H7 (cell line): Measurements from ENCODE around the gene TEDC2. TPM values are rescaled to one million over a fixed set of nuclear protein-coding genes. Genes with fewer than 3 reads are reported as not detected.

Experiments used
- DNase-seq: peaks from one replicate; pipeline ENCODE4 v3.0.0; 2012
- H3K27me3 ChIP-seq: 2 replicates; pipeline ENCODE4 v1.6.0; 2011; ENCODE audit warnings: mild to moderate bottlenecking, low read length; ENCODE audit not compliant: control insufficient read depth, insufficient read depth
- H3K36me3 ChIP-seq: replicated peaks from 2 replicates; pipeline ENCODE4 v1.5.1; 2011; ENCODE audit warnings: low read length; ENCODE audit not compliant: control insufficient read depth, insufficient read depth
- H3K4me3 ChIP-seq: 2 replicates; pipeline ENCODE4 v1.5.1; 2011; ENCODE audit warnings: low read depth, mild to moderate bottlenecking, control low read depth, low read length, moderate library complexity; ENCODE audit not compliant: insufficient read depth
- total RNA-seq: library from RNA; depleted of rRNA; stranded (reverse); fragments of >200 nt; shearing (Covaris generic); gene quantifications from 2 replicates; pipeline ENCODE4 v1.2.3, GENCODE V29; 2014

Gene TEDC2
- total RNA-seq, 1 experiment from 2014 or later, result 90.7 TPM

- no peak for DNase-seq
- Histone ChIP-seq H3K27me3 (no peaks in the 10 kb centered on the region), H3K4me3 (no peak overlapping the region), H3K36me3 (peaks cover 2% of the 10 kb centered on the region)
These were observed 38.0 kb downstream of the TEDC2 start for GRCh38 chr16:2497695-2498484.

- Histone ChIP-seq H3K4me3 (no peak overlapping the region), H3K36me3 (peaks cover 2% of the 10 kb centered on the region), H3K27me3 (no peaks in the 10 kb centered on the region)
- DNase-seq, result no peak
These were observed 38.8 kb downstream of the TEDC2 start for GRCh38 chr16:2498531-2499253.

DNA sequence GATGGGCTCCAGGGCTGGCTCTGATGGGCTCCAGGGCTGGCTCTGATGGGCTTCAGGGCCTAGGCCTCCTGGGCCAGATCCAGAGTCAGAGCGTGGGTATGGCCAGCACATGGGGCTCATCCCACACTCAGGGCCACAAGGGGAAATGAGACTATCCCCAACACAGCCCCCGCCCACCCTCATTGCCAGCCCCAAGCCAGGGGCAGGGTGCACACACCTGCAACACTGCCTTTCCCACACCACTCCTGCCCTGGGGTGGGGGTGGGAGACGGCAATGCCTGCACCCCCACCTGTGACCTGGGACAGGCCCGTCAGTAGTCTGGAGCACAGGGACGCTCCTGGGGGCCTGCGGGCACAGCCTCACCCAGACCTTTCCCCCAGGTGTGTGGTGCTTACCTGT is 39.5 kb downstream of the TEDC2 start:
- peaks cover 2% of the 10 kb centered on the region for H3K36me3 ChIP-seq
- H3K4me3 ChIP-seq, result no peak overlapping the region
- DNase-seq, result no peak
- H3K27me3 ChIP-seq, result no peaks in the 10 kb centered on the region

GRCh38 chr16:2499890-2500429 is 40.1 kb downstream of the TEDC2 start:
- DNase-seq, result no peak
- Histone ChIP-seq H3K4me3 (no peak overlapping the region), H3K27me3 (no peaks in the 10 kb centered on the region), H3K36me3 (peaks cover 2% of the 10 kb centered on the region)

DNA sequence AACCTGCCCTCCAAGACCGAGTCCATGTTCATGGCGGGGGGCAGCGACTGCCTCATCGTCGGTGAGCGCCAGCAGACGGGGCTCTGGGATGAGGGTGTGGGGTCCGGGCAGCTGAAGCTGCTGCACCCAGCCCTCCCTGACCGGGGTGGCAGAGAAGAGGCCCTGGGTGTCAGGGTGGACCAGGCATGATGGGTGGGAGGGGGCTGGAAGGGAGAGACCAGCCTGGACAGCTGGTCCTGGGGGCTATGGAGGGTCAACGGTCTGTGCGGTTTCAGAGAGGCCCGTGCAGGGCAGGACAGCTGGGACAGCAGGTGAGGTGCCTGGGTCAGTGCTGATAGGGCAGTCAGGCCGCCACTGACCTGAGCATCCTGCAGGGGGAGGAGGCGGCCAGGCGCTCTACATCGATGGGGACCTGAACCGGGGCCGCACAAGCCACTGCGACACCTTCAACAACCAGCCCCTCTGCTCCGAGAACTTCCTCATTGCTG is 40.6 kb downstream of the TEDC2 start:
- Histone ChIP-seq H3K27me3 (no peaks in the 10 kb centered on the region), H3K4me3 (no peak overlapping the region), H3K36me3 (peaks cover 2% of the 10 kb centered on the region)
- peak; percentile 81 for DNase-seq

DNA sequence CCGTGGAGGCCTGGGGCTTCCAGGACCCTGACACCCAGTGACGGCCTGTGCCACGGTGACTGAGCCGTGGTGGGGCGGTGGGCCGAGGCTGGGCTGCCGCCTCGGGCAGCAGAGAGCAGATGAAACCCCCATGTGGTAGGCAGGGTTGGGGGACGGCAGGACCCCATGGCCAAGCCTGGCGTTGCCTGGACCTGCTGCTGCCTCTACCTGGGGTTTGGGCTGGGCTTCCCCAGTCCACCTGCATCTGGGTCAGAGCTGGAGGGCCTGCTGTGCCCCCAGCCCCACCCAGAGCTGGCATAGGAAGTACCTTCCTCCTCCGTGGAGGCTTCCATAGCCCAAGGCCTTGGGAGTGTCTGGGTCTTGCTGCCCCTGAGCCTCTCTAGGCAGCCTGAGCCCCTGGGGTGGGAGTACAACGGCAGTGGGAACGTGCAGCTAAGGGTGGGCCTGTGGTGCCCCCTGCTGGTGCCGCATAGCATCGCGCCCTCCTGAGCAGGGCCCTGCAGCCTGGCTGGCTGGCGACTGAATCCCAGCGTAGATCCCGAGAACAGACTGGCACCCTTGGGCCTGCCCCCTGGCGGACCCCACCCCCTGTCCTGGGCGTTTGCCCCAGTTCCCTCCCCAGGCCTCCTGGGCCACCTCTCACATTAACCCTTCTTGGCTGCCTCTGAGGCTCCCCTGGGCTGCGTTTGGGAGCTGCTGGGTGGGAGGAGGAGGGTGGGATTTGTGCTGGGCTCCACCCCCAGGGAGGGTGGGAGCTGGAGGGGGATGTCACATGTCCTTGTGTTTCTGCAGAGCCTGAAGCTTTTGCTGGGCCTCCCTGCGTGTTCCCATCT is 41.2 kb downstream of the TEDC2 start:
- Histone ChIP-seq H3K36me3 (peaks cover 2% of the 10 kb centered on the region), H3K4me3 (peak overlapping the region; percentile 28), H3K27me3 (no peaks in the 10 kb centered on the region)
- DNase-seq, result peak; percentile 98

GRCh38 chr16:2501946-2502895 is 42.3 kb downstream of the TEDC2 start:
- no peaks in the 10 kb centered on the region for H3K27me3 ChIP-seq
- H3K4me3 ChIP-seq, result no peak overlapping the region
- H3K36me3 ChIP-seq, result peaks cover 2% of the 10 kb centered on the region
- DNase-seq, result no peak

DNA sequence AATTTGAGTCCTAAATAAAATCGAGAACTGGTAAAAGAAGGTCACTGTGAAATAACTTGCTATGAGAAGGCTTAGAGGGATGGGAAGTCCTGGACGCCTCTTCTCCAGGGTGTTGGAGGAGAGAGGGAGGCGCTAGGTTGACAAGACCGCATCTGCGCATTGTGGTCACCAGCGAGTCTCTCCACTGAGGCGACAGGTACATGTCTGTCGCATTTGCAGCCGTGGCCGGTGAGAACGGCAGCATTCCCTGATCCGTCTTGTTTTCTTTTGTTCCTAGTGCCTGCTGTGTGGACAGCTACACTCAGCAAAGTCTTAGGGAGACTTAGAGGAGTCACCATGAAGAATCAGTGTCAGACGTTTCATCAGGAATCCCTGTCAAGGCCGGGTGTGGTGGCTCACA is 45.8 kb downstream of the TEDC2 start:
- H3K4me3 ChIP-seq, result no peak overlapping the region
- no peak for DNase-seq
- H3K36me3 ChIP-seq, result no peaks in the 10 kb centered on the region
- H3K27me3 ChIP-seq, result no peaks in the 10 kb centered on the region

DNA sequence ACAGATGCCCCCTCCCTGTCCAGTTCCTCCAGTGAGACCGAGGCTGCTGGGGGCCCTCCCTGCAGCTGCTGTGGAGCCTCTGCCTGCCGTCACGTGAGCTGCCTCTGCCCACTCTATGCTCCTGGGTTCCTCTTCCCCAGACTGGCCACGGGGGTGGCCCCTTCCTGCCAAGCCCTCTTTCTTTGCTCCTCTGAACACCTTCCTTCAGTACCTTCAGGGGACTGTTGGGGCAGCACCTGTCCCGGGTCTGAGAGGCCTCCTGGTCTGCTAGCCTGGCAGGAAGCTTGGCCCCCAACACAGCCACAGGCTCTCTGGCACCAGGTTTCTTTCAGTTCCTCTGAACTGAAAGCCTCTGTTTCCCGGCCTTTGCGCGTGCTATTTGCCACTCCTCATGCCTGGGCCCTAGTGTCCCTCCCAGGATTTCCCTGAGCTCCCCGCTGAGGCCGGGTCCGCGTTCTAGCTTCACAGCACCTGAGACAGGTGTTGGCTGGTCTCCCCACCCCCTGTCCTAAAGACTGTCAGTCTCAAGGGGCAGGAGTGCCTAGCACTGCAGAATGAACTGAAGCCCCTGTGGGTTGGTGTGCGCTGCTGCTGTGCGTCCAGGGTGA is 47.2 kb downstream of the TEDC2 start:
- DNase-seq, result peak; percentile 79
- peaks cover 1% of the 10 kb centered on the region; the same call in 1 of the 2 replicates for H3K27me3 ChIP-seq
- H3K4me3 ChIP-seq, result no peak overlapping the region
- no peaks in the 10 kb centered on the region for H3K36me3 ChIP-seq

GRCh38 chr16:2507665-2508064 is 47.8 kb downstream of the TEDC2 start:
- Histone ChIP-seq H3K36me3 (no peaks in the 10 kb centered on the region), H3K27me3 (peaks cover 1% of the 10 kb centered on the region; the same call in 1 of the 2 replicates), H3K4me3 (no peak overlapping the region)
- DNase-seq, result no peak

GRCh38 chr16:2508722-2509400 is 49.0 kb downstream of the TEDC2 start:
- Histone ChIP-seq H3K36me3 (no peaks in the 10 kb centered on the region), H3K27me3 (peaks cover 1% of the 10 kb centered on the region; the same call in 1 of the 2 replicates), H3K4me3 (no peak overlapping the region)
- no peak for DNase-seq

GRCh38 chr16:2511128-2511800 is 51.4 kb downstream of the TEDC2 start:
- peak; percentile 86 for DNase-seq
- H3K4me3 ChIP-seq, result no peak overlapping the region
- no peaks in the 10 kb centered on the region for H3K36me3 ChIP-seq
- peaks cover 1% of the 10 kb centered on the region; the same call in 1 of the 2 replicates for H3K27me3 ChIP-seq
